Activated naive CD8-positive, alpha-beta T cell treated with anti-CD3 and anti-CD28 coated beads, Interleukin-2, amount 10 ng/mL, durations not matched to agents 7 days and 5 days (primary cell): ENCODE data around the gene RIGI. TPM values are rescaled to one million over a fixed set of nuclear protein-coding genes. Genes with fewer than 3 reads are reported as not detected.

Source experiments
- total RNA-seq, 2 experiments: library from RNA; stranded (reverse); gene quantifications; one replicate each; pipeline ENCODE4 v1.2.3, GENCODE V29; 2021

The RIGI gene
- total RNA-seq, 2 experiments from 2014 or later, result 27.8 to 30.0 TPM

Other genes with a start within 250 kb of the RIGI start
- 1 to 10 TPM; 8.5 to 9.1 TPM for gene ACO1, start 141.6 kb downstream of the RIGI start, total RNA-seq
- gene SMIM27, start 26.1 kb upstream of the RIGI start, total RNA-seq, result 10 to 100 TPM; 30.4 to 34.9 TPM
- gene TOPORS, start 26.4 kb upstream of the RIGI start, total RNA-seq, result 10 to 100 TPM; 17.2 to 18.1 TPM
- gene NDUFB6, start 47.0 kb upstream of the RIGI start, total RNA-seq, result 10 to 100 TPM; 40.1 to 41.5 TPM
- gene TAF1L, start 109.5 kb upstream of the RIGI start, total RNA-seq, result under 1 TPM; 0.06 to 0.08 TPM